Smooth muscle cell (in vitro differentiated cells): ENCODE results near the gene PLA2G2E. TPM values are rescaled to one million over a fixed set of nuclear protein-coding genes. Genes with fewer than 3 reads are reported as not detected.

Experiments
- DNase-seq: peaks from one replicate; lab custom pipeline; 2025; ENCODE audit not compliant: unreplicated experiment; lab: John Stamatoyannopoulos, UW
- H2AFZ ChIP-seq: fragments of 200-600 bp; sonication (generic); 2 replicates; pipeline ENCODE4 v1.6.0; 2016; ENCODE audit warnings: antibody characterized with exemption, low read depth, mild to moderate bottlenecking
- H3F3A ChIP-seq: fragments of 200-600 bp; sonication (generic); 2 replicates; pipeline ENCODE4 v1.6.0; 2017; ENCODE audit warnings: antibody characterized with exemption, low read depth
- H3K27ac ChIP-seq: fragments of 200-600 bp; sonication (generic); 2 replicates; pipeline ENCODE4 v1.5.1; 2016; ENCODE audit warnings: low read depth, mild to moderate bottlenecking
- H3K27me3 ChIP-seq: fragments of 200-600 bp; sonication (generic); 2 replicates; pipeline ENCODE4 v1.6.1; 2016; ENCODE audit warnings: low read depth, mild to moderate bottlenecking
- H3K36me3 ChIP-seq: fragments of 200-600 bp; sonication (generic); 2 replicates; pipeline ENCODE4 v1.5.1; 2016; ENCODE audit warnings: low read depth
- H3K4me1 ChIP-seq: fragments of 200-600 bp; sonication (generic); 2 replicates; pipeline ENCODE4 v1.5.1; 2016; ENCODE audit warnings: low read depth
- H3K4me2 ChIP-seq: fragments of 200-600 bp; sonication (generic); 2 replicates; pipeline ENCODE4 v1.6.0; 2016; ENCODE audit warnings: mild to moderate bottlenecking
- H3K4me3 ChIP-seq: fragments of 200-600 bp; sonication (generic); 2 replicates; pipeline ENCODE4 v1.5.1; 2016; ENCODE audit warnings: mild to moderate bottlenecking
- H3K79me2 ChIP-seq: fragments of 200-600 bp; sonication (generic); 2 replicates; pipeline ENCODE4 v1.6.0; 2016; ENCODE audit warnings: low read depth, mild to moderate bottlenecking
- H3K9ac ChIP-seq: fragments of 200-600 bp; sonication (generic); 2 replicates; pipeline ENCODE4 v1.6.0; 2016; ENCODE audit warnings: low read depth
- H3K9me3 ChIP-seq: fragments of 200-600 bp; sonication (generic); replicated peaks from 2 replicates; pipeline ENCODE4 v1.5.1; 2016; ENCODE audit warnings: low read depth
- H4K20me1 ChIP-seq: fragments of 200-600 bp; sonication (generic); 2 replicates; pipeline ENCODE4 v1.6.0; 2016; ENCODE audit warnings: low read depth
- CTCF ChIP-seq: fragments of 200-600 bp; sonication (generic); IDR thresholded peaks from 2 replicates; pipeline ENCODE4 v1.5.1; 2017; ENCODE audit warnings: borderline replicate concordance, mild to moderate bottlenecking, antibody characterized with exemption; ENCODE audit not compliant: insufficient read depth, poor library complexity, severe bottlenecking
- WGBS: methylation state at CpG from one replicate; pipeline ENCODE4 v1.1.7; 2016; ENCODE audit warnings: low lambda C conversion rate; 5-methylcytosine and 5-hydroxymethylcytosine counted together
- polyA plus RNA-seq: library from polyadenylated mRNA; unstranded; fragments of >200 nt; fragmentation: Nextera tagmentation; extraction: Ambion mirVana; gene quantifications from 2 replicates; pipeline ENCODE4 v1.2.1, GENCODE V29; 2016
- total RNA-seq: library from RNA; depleted of rRNA; stranded (reverse); fragments of >200 nt; gene quantifications from 2 replicates; pipeline ENCODE4 v1.2.3, GENCODE V29; 2014

The PLA2G2E gene
- not detected in 2 replicates for total RNA-seq
- not detected in 2 replicates for polyA plus RNA-seq

- no peak for DNase-seq
- Histone ChIP-seq H4K20me1 (no peaks in the 10 kb centered on the region), H3K9ac (no peak within 1 kb of the TSS), H3K27me3 (no peaks in the 10 kb centered on the region), H3K9me3 (no peaks in the 10 kb centered on the region), H3K4me2 (no peak within 1 kb of the TSS), H3K4me3 (no peak within 1 kb of the TSS), H2AFZ (no peak within 1 kb of the TSS), H3F3A (no peaks in the 10 kb centered on the region), H3K27ac (no peak within 1 kb of the TSS), H3K36me3 (no peaks in the 10 kb centered on the region), H3K4me1 (no peaks in the 10 kb centered on the region), H3K79me2 (no peaks in the 10 kb centered on the region)
- TF ChIP-seq CTCF, result no peak
- 85% methylated on average over 14 of the region's 14 CpGs for WGBS
These were observed at the start of gene PLA2G2E for GRCh38 chr1:19923137-19923952. Gene PLA2G2E (minus strand): TSS chr1:19923617. CDS start chr1:19923559, 58 bp downstream.

- WGBS, result 97% methylated on average over 1 of the region's 1 CpG
These were observed 48.2 kb upstream of the PLA2G2E start for GRCh38 chr1:19971664-19972063.

GRCh38 chr1:19969898-19970660 lies 46.7 kb upstream of the PLA2G2E start:
- H3K36me3 ChIP-seq, result no peaks in the 10 kb centered on the region
- H3F3A ChIP-seq, result no peaks in the 10 kb centered on the region
- no peak overlapping the region for H3K4me3 ChIP-seq
- H3K4me1 ChIP-seq, result peaks cover 4% of the 10 kb centered on the region
- no peak overlapping the region for H3K27ac ChIP-seq
- no peaks in the 10 kb centered on the region for H4K20me1 ChIP-seq
- no peak for TF ChIP-seq CTCF
- WGBS, result 87% methylated on average over 5 of the region's 5 CpGs
- no peak overlapping the region for H3K4me2 ChIP-seq
- H3K79me2 ChIP-seq, result no peaks in the 10 kb centered on the region
- DNase-seq, result no peak
- no peak overlapping the region for H2AFZ ChIP-seq
- H3K9ac ChIP-seq, result no peak overlapping the region
- H3K9me3 ChIP-seq, result no peaks in the 10 kb centered on the region
- H3K27me3 ChIP-seq, result no peaks in the 10 kb centered on the region

More at GRCh38 chr1:19971664-19972063, 48.2 kb upstream of the PLA2G2E start:
- DNase-seq, result no peak
- no peaks in the 10 kb centered on the region for H3K27me3 ChIP-seq
- no peak overlapping the region for H3K9ac ChIP-seq
- H3F3A ChIP-seq, result no peaks in the 10 kb centered on the region
- no peak for TF ChIP-seq CTCF
- no peaks in the 10 kb centered on the region for H3K36me3 ChIP-seq
- no peak overlapping the region for H2AFZ ChIP-seq
- H3K4me1 ChIP-seq, result peaks cover 4% of the 10 kb centered on the region
- H3K27ac ChIP-seq, result no peak overlapping the region
- no peak overlapping the region for H3K4me2 ChIP-seq
- no peaks in the 10 kb centered on the region for H4K20me1 ChIP-seq
- no peak overlapping the region for H3K4me3 ChIP-seq
- H3K9me3 ChIP-seq, result no peaks in the 10 kb centered on the region
- H3K79me2 ChIP-seq, result no peaks in the 10 kb centered on the region
